HepG2 (cell line): ENCODE data around the gene PGA3. TPM values are rescaled to one million over a fixed set of nuclear protein-coding genes. Genes with fewer than 3 reads are reported as not detected.

Source experiments
- ATAC-seq: fragments of 200-7000 bp; cut with Tn5 transposase; 3 replicates; pipeline ENCODE4 v1.9.1; 2020; ENCODE audit warnings: mild to moderate bottlenecking, moderate library complexity
- BruUV-seq: library from RNA; stranded (reverse); fragments of 400-500 nt; replicated peaks from 2 replicates; lab custom pipeline; 2021; lab: Mats Ljungman, UMichigan
- CTCF ChIA-PET: fragments of 300-600 bp; formaldehyde crosslinking; extraction: SDS; loops from one replicate; lab custom pipeline; 2021; ENCODE audit warnings: low total read pairs, inconsistent platforms, low intra/inter-chr PET ratio; lab: Yijun Ruan, JAX
- POLR2A ChIA-PET: fragments of 350-600 bp; sonication (Branson Sonifier 250); formaldehyde crosslinking; loops from one replicate; lab custom pipeline; 2020; ENCODE audit warnings: antibody characterized with exemption, inconsistent platforms; lab: Yijun Ruan, JAX
- DNase-seq: peaks from one replicate; pipeline ENCODE4 v3.0.0-alpha.2; 2015; ENCODE audit warnings: low spot score
- FAIRE-seq: peaks from 3 replicates; lab custom pipeline; 2011; peaks lifted over from hg19 to GRCh38; lab: Jason Lieb, UNC
- H2AFZ ChIP-seq: one replicate; pipeline ENCODE4 v1.6.1; 2011; ENCODE audit warnings: low read length, inconsistent platforms
- H3K27ac ChIP-seq: fragments of 300-600 bp; 3 replicates; pipeline ENCODE4 v1.8.0; 2011; ENCODE audit warnings: mixed run types, mild to moderate bottlenecking, mixed read lengths, low read length, inconsistent platforms; ENCODE audit not compliant: insufficient read depth; ENCODE audit errors: extremely low read length
- H3K27me3 ChIP-seq, 2 experiments: fragments of 200-600 bp in 1 of 2; 2 replicates in 1 of 2; 3 replicates in 1 of 2; pipeline versions ENCODE4 v1.6.0 to v1.8.0; 2011; ENCODE audit warnings: low read length in 2 of 2, mild to moderate bottlenecking in 2 of 2, moderate library complexity in 2 of 2, inconsistent platforms in 1 of 2; ENCODE audit not compliant: insufficient read depth in 2 of 2, control insufficient read depth in 1 of 2
- H3K36me3 ChIP-seq, 2 experiments: fragments of 200-600 bp in 1 of 2; replicated peaks in 1 of 2; 2 replicates in 1 of 2; 3 replicates in 1 of 2; pipeline versions ENCODE4 v1.5.1 to v1.8.0; 2011; ENCODE audit warnings: low read length in 2 of 2, inconsistent platforms in 1 of 2; ENCODE audit not compliant: insufficient read depth in 2 of 2, control insufficient read depth in 1 of 2
- H3K4me1 ChIP-seq: 2 replicates; pipeline ENCODE4 v1.5.1; 2012; ENCODE audit warnings: low read length, inconsistent platforms; ENCODE audit not compliant: insufficient read depth
- H3K4me2 ChIP-seq: 2 replicates; pipeline ENCODE4 v1.6.0; 2011; ENCODE audit warnings: low read depth, low read length, inconsistent platforms
- H3K4me3 ChIP-seq, 3 experiments: fragments of 200-600 bp in 1 of 3; sonication (generic), shearing (Covaris generic) in 1 of 3; replicated peaks in 1 of 3; 2 replicates each; pipeline ENCODE4 v1.5.1; 2011 to 2016; ENCODE audit warnings: low read length in 3 of 3, inconsistent platforms in 2 of 3, low read depth in 2 of 3, mild to moderate bottlenecking in 2 of 3, control low read depth in 1 of 3, mixed read lengths in 1 of 3; ENCODE audit not compliant: insufficient read depth in 1 of 3
- H3K79me2 ChIP-seq: one replicate; pipeline ENCODE4 v1.6.1; 2011; ENCODE audit warnings: low read length, inconsistent platforms; ENCODE audit not compliant: insufficient read depth
- H3K9ac ChIP-seq: 2 replicates; pipeline ENCODE4 v1.6.0; 2011; ENCODE audit warnings: mild to moderate bottlenecking, low read depth, low read length, inconsistent platforms; ENCODE audit not compliant: insufficient read depth
- H3K9me3 ChIP-seq: 2 replicates; pipeline ENCODE4 v1.5.1; 2012; ENCODE audit warnings: mild to moderate bottlenecking, low read length
- H4K20me1 ChIP-seq: 2 replicates; pipeline ENCODE4 v1.6.0; 2011; ENCODE audit warnings: inconsistent platforms, mild to moderate bottlenecking, low read length, moderate library complexity; ENCODE audit not compliant: insufficient read depth
- ELF4 ChIP-seq: sonication (generic); formaldehyde crosslinking; IDR thresholded peaks from 2 replicates; pipeline ENCODE4 v1.5.0; 2020; ENCODE audit warnings: missing genetic modification reagents, mild to moderate bottlenecking, moderate library complexity, borderline replicate concordance
- KLF15 ChIP-seq: sonication (generic); formaldehyde crosslinking; IDR thresholded peaks from 2 replicates; pipeline ENCODE4 v1.8.1; 2023; ENCODE audit warnings: borderline replicate concordance, mild to moderate bottlenecking, inconsistent platforms, missing genetic modification reagents, mixed read lengths
- KMT2A ChIP-seq: sonication (generic); formaldehyde crosslinking; IDR thresholded peaks from 2 replicates; pipeline ENCODE4 v1.4.0; 2020; ENCODE audit warnings: missing genetic modification reagents
- NFIB ChIP-seq: sonication (generic); formaldehyde crosslinking; IDR thresholded peaks from 2 replicates; pipeline ENCODE4 v1.9.0; 2021; ENCODE audit warnings: missing genetic modification reagents, mild to moderate bottlenecking, borderline replicate concordance
- THAP11 ChIP-seq: IDR thresholded peaks from 2 replicates; pipeline ENCODE4 v1.6.1; 2016; ENCODE audit warnings: missing biosample characterization, missing genetic modification reagents
- WGBS: methylation state at CpG from one replicate; pipeline ENCODE4 v1.1.6; 2017; ENCODE audit warnings: low lambda C conversion rate; 5-methylcytosine and 5-hydroxymethylcytosine counted together
- in situ Hi-C: cut with HindIII; loops from 2 replicates; pipeline ENCODE4 v1.10.0; 2017; ENCODE audit warnings: low pct_unique_long_range_greater_than_20kb; ENCODE audit not compliant: extremely low pct_ligation_motif_present
- intact Hi-C: fragments of 100-400 bp; cut with micrococcal nuclease; formaldehyde crosslinking; loops from one replicate; pipeline ENCODE4 v1.10.0; 2022; ENCODE audit not compliant: unreplicated experiment
- polyA plus RNA-seq, 8 experiments: library from polyadenylated mRNA; depleted of rRNA in 3 of 8; stranded (reverse) in 7 of 8; unstranded in 1 of 8; fragments of >200 nt; fragmentation: Illumina TruSeq in 4 of 8; extraction: Trizol in 4 of 8; gene quantifications; 2 replicates each; pipeline versions ENCODE4 v1.2.1 to v1.2.3, GENCODE V29; 2011 to 2016; ENCODE audit warnings: low read depth in 4 of 8, missing spikeins in 1 of 8, mixed read lengths in 1 of 8; ENCODE audit not compliant: insufficient read depth in 1 of 8
- total RNA-seq, 5 experiments: library from RNA; depleted of rRNA; stranded (reverse); fragments of >200 nt; fragmentation: Illumina TruSeq; extraction: Trizol; gene quantifications; 2 replicates each; pipeline ENCODE4 v1.2.3, GENCODE V29; 2016; ENCODE audit warnings: low read depth in 1 of 5
- TF ChIP-seq, protein P1 (sequence below): sonication (generic); formaldehyde crosslinking; IDR thresholded peaks from 2 replicates; pipeline ENCODE4 v1.5.0; 2020; ENCODE audit warnings: missing genetic modification reagents
- TF ChIP-seq, protein P2 (sequence below), 2 experiments: sonication (generic) in 1 of 2; formaldehyde crosslinking in 1 of 2; IDR thresholded peaks; 2 replicates each; pipeline versions ENCODE4 v1.4.0 to v1.6.1; 2018 to 2020; ENCODE audit warnings: missing genetic modification reagents in 2 of 2, borderline replicate concordance in 1 of 2, low read depth in 1 of 2, mild to moderate bottlenecking in 1 of 2, missing biosample characterization in 1 of 2

Gene PGA3
- total and polyA plus RNA-seq, 2 of the 13 experiments (the other 11 are each of a cell fraction or from before 2014, with no cell fraction given): not detected

DNA sequence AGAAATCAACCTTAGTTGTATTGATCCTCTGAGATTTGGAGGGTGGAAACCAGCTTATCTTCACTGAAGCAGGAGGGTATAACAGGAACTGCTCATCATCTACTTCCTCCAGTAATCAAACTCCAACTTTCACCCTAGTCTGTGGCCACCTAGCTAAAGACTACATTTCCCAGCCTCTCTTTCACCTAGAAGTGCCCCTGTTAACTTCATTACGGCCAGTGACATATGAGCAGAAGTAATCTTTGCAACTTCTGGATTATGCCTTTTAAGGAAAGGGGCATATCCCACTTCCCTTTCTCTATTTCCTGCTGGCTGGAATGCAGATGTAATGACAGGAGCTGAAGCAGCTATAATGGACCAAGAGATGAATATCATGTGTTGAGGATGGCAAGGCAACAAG lies 34.5 kb upstream of the PGA3 start:
- ChIA-PET CTCF (no interaction called here), POLR2A (no interaction called here)
- no peak overlapping the region for H3K9ac ChIP-seq
- no peak overlapping the region for H3K27ac ChIP-seq
- H3K9me3 ChIP-seq: no peaks in the 10 kb centered on the region
- in situ Hi-C loops (no loop called here), intact Hi-C loops (no loop called here)
- WGBS: 36% methylated on average over 1 of the region's 1 CpG
- no peak for TF ChIP-seq ELF4 (CRISPR knock-in tag)
- TF ChIP-seq, protein P1, sequence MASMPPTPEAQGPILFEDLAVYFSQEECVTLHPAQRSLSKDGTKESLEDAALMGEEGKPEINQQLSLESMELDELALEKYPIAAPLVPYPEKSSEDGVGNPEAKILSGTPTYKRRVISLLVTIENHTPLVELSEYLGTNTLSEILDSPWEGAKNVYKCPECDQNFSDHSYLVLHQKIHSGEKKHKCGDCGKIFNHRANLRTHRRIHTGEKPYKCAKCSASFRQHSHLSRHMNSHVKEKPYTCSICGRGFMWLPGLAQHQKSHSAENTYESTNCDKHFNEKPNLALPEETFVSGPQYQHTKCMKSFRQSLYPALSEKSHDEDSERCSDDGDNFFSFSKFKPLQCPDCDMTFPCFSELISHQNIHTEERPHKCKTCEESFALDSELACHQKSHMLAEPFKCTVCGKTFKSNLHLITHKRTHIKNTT (CRISPR knock-in tag): no peak
- no peak for TF ChIP-seq NFIB (CRISPR knock-in tag)
- TF ChIP-seq, protein P2, sequence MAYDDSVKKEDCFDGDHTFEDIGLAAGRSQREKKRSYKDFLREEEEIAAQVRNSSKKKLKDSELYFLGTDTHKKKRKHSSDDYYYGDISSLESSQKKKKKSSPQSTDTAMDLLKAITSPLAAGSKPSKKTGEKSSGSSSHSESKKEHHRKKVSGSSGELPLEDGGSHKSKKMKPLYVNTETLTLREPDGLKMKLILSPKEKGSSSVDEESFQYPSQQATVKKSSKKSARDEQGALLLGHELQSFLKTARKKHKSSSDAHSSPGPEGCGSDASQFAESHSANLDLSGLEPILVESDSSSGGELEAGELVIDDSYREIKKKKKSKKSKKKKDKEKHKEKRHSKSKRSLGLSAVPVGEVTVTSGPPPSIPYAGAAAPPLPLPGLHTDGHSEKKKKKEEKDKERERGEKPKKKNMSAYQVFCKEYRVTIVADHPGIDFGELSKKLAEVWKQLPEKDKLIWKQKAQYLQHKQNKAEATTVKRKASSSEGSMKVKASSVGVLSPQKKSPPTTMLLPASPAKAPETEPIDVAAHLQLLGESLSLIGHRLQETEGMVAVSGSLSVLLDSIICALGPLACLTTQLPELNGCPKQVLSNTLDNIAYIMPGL (CRISPR knock-in tag; IDR thresholded peaks at IDR 0.05; ENCODE audit: borderline replicate concordance in 1 of 2, low read depth in 1 of 2): no peak
- no peak for TF ChIP-seq KLF15 (CRISPR knock-in tag)
- TF ChIP-seq KMT2A: no peak
- 0 out of 2 replicates have a peak, but pooled peaks have one; percentile 28 for TF ChIP-seq THAP11 (CRISPR knock-in tag)
- no peak for ATAC-seq
- H3K36me3 ChIP-seq: no peaks in the 10 kb centered on the region
- no peaks in the 10 kb centered on the region for H4K20me1 ChIP-seq
- no peak for DNase-seq
- H3K4me2 ChIP-seq: no peak overlapping the region
- no TSS peak for BruUV-seq
- no peak overlapping the region for H3K4me3 ChIP-seq
- no peak overlapping the region for H2AFZ ChIP-seq
- no peaks in the 10 kb centered on the region for H3K79me2 ChIP-seq
- peaks cover 19% of the 10 kb centered on the region for H3K4me1 ChIP-seq
- H3K27me3 ChIP-seq: peaks cover 1 to 15% of the 10 kb centered on the region in 2 experiments; a peak in 2 of 5 replicates
- no peak for FAIRE-seq
